GM18499 (cell line): ENCODE measurements around the gene GJA8.
"Not testable (repeated sequence)": the region's sequence is repeated elsewhere in the genome, so short reads cannot be mapped to it uniquely, and the experiment has no call there.

Experiments
- ATAC-seq: cut with Tn5 transposase; IDR thresholded peaks from one replicate; pipeline ENCODE4 v1.9.1; 2021; ENCODE audit warnings: moderate number of reproducible peaks; ENCODE audit not compliant: insufficient read depth, unreplicated experiment

GJA8 gene

DNA sequence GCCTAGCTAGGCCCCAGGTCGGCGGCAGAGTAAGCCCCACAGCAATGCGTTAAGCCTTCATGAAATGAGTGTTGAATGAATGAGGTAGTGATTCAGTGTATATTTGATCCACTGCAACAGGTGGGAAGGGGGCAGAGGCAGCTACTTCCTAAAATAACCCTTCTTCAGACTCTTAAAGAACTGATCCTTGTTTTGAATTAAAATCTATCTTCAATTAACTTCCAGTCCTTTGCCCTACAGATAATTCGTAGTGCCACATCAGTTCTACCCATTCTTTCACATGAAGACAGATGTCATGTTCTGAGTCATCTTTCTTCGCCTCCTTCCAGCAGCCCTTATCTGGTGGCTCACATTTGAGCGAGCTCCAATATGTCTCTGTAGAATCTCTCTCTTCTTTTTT lies 24.6 kb downstream of the GJA8 start:
- not testable (repeated sequence) for ATAC-seq

DNA sequence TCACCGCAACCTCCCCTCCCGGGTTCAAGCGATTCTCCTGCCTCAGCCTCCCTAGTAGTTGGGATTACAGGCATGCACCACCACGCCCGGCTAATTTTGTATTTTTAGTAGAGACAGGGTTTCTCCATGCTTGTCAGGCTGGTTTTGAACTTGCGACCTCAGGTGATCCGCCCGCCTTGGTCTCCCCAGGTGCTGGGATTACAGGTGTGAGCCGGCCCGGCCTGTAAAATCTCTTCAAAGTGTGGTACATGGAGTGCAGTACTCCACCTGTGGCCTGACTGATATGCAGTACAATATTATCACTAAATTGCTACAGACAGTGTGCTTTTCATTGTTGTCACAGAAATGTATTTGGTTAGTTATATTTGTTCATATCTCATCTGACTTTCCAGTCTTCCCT lies 25.1 kb downstream of the GJA8 start:
- ATAC-seq, result not testable (repeated sequence)

DNA sequence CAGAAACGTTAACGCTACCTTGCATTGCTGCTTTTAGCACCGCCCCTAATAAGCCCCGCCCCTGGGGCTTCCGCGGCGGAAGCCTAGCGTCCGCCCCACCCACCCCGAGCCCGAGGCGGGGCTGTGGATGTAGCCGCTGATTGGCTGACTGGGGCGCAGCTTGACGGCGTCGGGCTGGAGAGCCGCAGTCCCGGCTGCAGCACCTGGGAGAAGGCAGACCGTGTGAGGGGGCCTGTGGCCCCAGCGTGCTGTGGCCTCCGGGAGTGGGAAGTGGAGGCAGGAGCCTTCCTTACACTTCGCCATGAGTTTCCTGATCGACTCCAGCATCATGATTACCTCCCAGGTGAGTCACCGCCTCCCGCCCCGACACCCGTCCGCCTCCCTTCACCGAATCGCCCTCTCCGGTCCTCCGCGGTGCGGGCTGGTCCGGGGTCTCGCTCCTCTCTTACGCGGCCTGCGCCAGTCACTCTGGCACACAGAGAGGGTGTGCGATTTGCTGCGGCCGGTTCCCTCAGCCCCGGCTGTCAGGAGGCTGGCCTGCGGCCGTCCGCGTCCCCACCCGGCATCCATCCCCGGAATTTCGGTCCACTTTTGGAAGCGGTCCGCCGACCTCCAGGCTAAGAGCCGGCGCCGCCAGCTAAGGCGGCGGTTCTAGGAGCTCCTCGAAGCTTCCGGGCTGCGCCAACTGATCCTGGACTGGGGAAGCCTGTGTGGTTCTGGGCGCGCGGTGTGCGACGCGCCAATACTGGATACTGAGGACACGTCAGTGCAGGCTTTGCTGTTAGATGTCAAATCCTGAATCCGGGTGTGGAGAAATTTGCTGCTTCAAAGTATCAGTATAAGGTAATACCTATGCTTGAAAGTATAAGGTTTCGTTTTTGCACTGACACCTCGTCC lies 25.9 kb downstream of the GJA8 start, which contains the start of gene GPR89B:
Gene GPR89B (plus strand): TSS at position 185 of the 897 bp plus-strand sequence. CDS start 117 bp downstream, at position 302.
- peak; percentile 93 for ATAC-seq

DNA sequence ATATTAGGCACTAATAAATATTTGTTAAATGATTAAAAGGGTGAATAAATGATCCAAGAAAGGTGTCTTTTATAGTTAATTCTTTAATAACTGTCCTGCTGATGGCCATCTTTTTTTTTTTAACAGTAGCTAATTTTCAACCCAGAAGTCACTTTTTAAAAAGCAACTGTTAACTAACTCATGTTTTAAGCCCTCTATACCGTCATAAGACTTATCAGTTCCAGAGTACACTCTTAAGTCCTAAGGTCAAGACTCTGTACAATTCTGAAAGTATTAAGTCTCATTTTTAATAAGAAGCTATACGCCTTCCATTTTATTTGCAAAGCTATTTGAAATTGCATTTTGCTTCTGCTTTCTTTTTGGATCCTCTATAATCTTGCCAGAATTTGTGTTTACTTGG lies 28.5 kb downstream of the GJA8 start:
- ATAC-seq, result not testable (repeated sequence)

DNA sequence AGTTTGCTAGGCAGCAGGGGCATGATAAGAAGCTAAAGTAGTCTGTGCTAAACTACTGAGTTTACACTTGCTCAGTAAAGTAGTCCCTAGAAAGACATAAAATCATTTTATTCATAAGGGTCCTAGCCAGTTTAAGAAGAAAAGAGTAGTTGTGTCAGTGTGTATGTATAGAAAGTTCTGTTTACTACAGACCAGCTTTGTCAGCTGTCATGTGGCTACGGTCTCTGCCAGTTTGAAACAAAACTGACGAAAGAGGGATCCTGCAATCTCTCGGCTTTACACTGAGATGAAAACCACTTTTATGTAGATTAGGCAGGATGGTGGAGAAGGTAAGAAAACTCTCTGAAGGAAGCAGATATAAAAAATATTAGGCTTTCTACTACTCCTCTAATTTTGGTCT lies 32.7 kb downstream of the GJA8 start:
- ATAC-seq, result not testable (repeated sequence)

DNA sequence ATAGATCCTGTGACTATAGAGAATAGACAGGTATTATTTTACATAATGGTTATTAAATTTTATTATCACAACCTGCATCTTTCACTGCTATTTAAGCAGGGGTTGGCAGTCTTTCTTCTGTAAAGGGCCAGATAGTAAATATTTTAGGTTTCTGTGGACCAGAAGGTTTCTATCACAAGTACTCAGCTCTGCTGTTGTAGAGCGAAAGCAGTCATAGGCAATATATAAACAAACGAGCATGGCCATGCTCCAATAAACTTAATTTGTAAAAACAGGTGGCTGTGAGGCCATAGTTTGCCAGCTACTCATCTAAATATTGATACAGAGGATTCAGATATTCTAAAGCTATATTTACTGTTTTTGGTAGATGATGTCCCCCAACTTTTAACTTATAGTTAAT lies 37.9 kb downstream of the GJA8 start:
- ATAC-seq, result not testable (repeated sequence)

DNA sequence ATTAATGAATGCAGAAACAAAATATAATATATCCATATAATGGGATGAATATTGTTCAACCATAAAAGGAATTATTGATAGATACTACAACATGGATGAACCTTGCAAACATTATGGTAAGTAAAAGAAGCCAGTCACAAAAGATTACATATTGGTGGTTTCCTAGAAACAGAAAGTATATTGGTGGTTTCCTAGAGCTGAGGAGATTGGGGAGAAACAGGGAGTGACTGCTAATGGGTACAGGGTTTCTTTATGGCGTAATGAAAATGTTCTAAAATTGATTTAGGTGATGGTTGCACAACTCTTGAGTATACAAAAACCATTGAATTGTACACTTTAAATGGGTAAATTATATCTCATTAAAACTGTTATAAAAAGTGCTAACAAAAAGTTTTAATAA lies 40.0 kb downstream of the GJA8 start:
- ATAC-seq, result not testable (repeated sequence)

DNA sequence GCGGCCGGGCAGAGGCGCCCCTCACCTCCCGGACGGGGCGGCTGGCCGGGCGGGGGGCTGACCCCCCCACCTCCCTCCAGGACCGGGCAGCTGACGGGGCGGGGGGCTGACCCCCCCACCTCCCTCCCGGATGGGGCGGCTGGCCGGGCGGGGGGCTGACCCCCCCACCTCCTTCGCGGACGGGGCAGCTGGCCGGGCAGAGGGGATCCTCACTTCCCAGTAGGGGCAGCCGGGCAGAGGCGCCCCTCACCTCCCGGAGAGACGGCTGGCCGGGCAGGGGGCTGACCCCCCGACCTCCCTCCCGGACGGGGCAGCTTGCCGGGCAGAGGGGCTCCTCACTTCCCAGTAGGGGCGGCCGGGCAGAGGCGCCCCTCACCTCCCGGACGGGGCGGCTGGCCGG lies 46.9 kb downstream of the GJA8 start:
- not testable (repeated sequence) for ATAC-seq
